CD4-positive, alpha-beta T cell (primary cell): ENCODE measurements around the gene CAPG. TPM values are rescaled to one million over a fixed set of nuclear protein-coding genes. Genes with fewer than 3 reads are reported as not detected.

Experiments used
- ATAC-seq: fragments of 200-7000 bp; cut with Tn5 transposase; one replicate; pipeline ENCODE4 v1.10.0; 2022; ENCODE audit warnings: mild to moderate bottlenecking; ENCODE audit not compliant: poor library complexity
- CTCF ChIA-PET: fragments of 350-600 bp; sonication (Branson Sonifier 250); formaldehyde crosslinking; loops from one replicate; lab custom pipeline; 2021; ENCODE audit warnings: antibody characterized with exemption, inconsistent platforms; lab: Charles Lee
- POLR2A ChIA-PET: fragments of 350-600 bp; sonication (Branson Sonifier 250); formaldehyde crosslinking; loops from one replicate; lab custom pipeline; 2021; ENCODE audit warnings: antibody characterized with exemption, inconsistent platforms; lab: Charles Lee
- DNase-seq, 14 experiments: peaks; one replicate each; pipeline ENCODE4 v3.0.0-alpha.2; 2013 to 2020; ENCODE audit warnings: mixed read lengths in 2 of 14
- H3K27ac ChIP-seq, 2 donors: one replicate each; pipeline versions ENCODE4 v1.5.1 to v1.7.0; 2013; ENCODE audit warnings: low read length in 2 of 2, low read depth in 1 of 2, mild to moderate bottlenecking in 1 of 2
- H3K27me3 ChIP-seq, 2 experiments: 1 replicate in 1 of 2; 2 replicates in 1 of 2; pipeline versions ENCODE4 v1.6.1 to v1.7.0; 2013; ENCODE audit warnings: low read length in 2 of 2, control low read depth in 1 of 2, mild to moderate bottlenecking in 1 of 2, moderate library complexity in 1 of 2; ENCODE audit not compliant: insufficient read depth in 2 of 2, control insufficient read depth in 1 of 2
- H3K36me3 ChIP-seq: one replicate; pipeline ENCODE4 v1.6.1; 2013; ENCODE audit warnings: low read length, control low read depth; ENCODE audit not compliant: insufficient read depth
- H3K4me1 ChIP-seq: one replicate; pipeline ENCODE4 v1.6.1; 2013; ENCODE audit warnings: low read length, control low read depth; ENCODE audit not compliant: insufficient read depth
- H3K4me3 ChIP-seq: one replicate; pipeline ENCODE4 v1.5.1; 2013; ENCODE audit warnings: mild to moderate bottlenecking, low read length, moderate library complexity
- H3K9me3 ChIP-seq, 2 experiments: 1 replicate in 1 of 2; 2 replicates in 1 of 2; pipeline versions ENCODE4 v1.6.1 to v1.7.0; 2013; ENCODE audit warnings: low read length in 2 of 2, mild to moderate bottlenecking in 2 of 2, control low read depth in 1 of 2, moderate library complexity in 1 of 2; ENCODE audit not compliant: control insufficient read depth in 1 of 2, insufficient read depth in 1 of 2
- H3K27ac Mint-ChIP-seq: one replicate; pipeline ENCODE4 v1.8.0; 2020; ENCODE audit warnings: mixed read lengths
- H3K27me3 Mint-ChIP-seq: one replicate; pipeline ENCODE4 v1.8.0; 2021; ENCODE audit warnings: mixed read lengths
- H3K36me3 Mint-ChIP-seq: one replicate; pipeline ENCODE4 v1.8.0; 2021; ENCODE audit warnings: low read depth, mixed read lengths
- H3K4me1 Mint-ChIP-seq: one replicate; pipeline ENCODE4 v1.8.0; 2021; ENCODE audit warnings: low read depth, mixed read lengths
- H3K4me3 Mint-ChIP-seq: one replicate; pipeline ENCODE4 v1.8.0; 2020; ENCODE audit warnings: mild to moderate bottlenecking, mixed read lengths
- H3K9me3 Mint-ChIP-seq: one replicate; pipeline ENCODE4 v1.8.0; 2020; ENCODE audit warnings: mixed read lengths
- intact Hi-C, 2 experiments: fragments of 100-400 bp; cut with DNase I in 1 of 2; cut with micrococcal nuclease in 1 of 2; formaldehyde crosslinking; loops; one replicate each; pipeline versions ENCODE4 v1.15.1 to v1.9.0; 2023 to 2025; cut with DNase I, micrococcal nuclease
- total RNA-seq, 174 experiments: library from RNA in 2 of 174; stranded (reverse) in 2 of 174; gene quantifications; one replicate each; pipeline ENCODE4 v1.2.3 and lab custom pipeline; 2021 to 2026
- TF ChIP-seq, protein P1 (sequence below): fragments of 200-600 bp; IDR thresholded peaks from one replicate; pipeline ENCODE4 v1.8.0; 2022; ENCODE audit warnings: antibody characterized with exemption, mild to moderate bottlenecking

Gene CAPG
- total RNA-seq, 2 experiments from 2014 or later = 21.7 to 23.3 TPM

DNA sequence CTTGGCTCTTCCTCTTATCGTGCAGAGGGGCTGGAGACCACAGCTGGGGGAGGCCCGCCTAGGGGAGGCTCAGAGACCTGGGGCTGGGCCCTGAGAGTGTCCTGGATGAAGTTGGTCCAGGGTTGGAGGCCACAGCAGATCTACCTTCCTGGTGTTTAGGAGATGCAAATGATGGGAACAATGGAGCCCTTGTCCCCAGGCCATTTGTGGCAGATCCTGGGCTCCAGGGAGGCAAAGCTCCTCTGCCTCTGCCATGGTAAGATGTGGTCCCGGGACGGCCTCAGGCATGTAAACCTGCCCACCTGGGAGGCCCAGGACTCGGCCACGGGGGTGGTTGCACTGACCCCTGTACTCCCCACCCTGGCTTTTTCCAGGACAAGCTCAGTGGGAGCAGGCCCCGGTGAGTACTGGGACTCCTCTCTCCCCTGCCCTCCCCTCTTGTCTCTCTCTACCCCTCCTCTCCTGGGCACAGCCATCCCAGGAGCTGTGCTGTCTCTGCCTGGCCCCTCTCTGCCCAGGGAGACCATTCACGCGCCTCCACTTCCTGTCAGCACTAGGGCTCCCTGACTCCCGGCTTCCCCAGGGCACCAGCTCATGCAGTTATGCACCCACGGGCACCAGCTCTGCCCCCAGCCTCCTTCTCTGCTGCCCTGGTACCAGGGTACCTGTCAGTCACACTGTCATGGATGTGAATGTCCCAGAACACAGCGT lies 19.2 kb upstream of the CAPG start:
- no peak overlapping the region for H3K27ac Mint-ChIP-seq
- H3K4me1 Mint-ChIP-seq = no peaks in the 10 kb centered on the region
- CTCF ChIA-PET = interaction anchor here (0.9 kb wide), 1 partner anchor 123 kb away, joined by 4 read pairs; no protein-coding TSS in a partner anchor
- Histone ChIP-seq H3K27ac (no peak overlapping the region), H3K36me3 (no peaks in the 10 kb centered on the region), H3K4me1 (peaks cover 2% of the 10 kb centered on the region), H3K4me3 (no peak overlapping the region), H3K9me3 (no peaks in the 10 kb centered on the region), H3K27me3 (no peaks in the 10 kb centered on the region)
- no peaks in the 10 kb centered on the region for H3K9me3 Mint-ChIP-seq
- ATAC-seq (no peak), DNase-seq (no peak)
- intact Hi-C loops = no loop called here
- H3K27me3 Mint-ChIP-seq = no peaks in the 10 kb centered on the region
- no peak overlapping the region for H3K4me3 Mint-ChIP-seq
- H3K36me3 Mint-ChIP-seq = no peaks in the 10 kb centered on the region
- POLR2A ChIA-PET = interaction anchor here (0.8 to 1.1 kb wide), 3 partner anchors 10 to 109 kb away, joined by 3 to 4 read pairs (median 4); partner anchors contain the start of gene MAT2A
- TF ChIP-seq, protein P1, sequence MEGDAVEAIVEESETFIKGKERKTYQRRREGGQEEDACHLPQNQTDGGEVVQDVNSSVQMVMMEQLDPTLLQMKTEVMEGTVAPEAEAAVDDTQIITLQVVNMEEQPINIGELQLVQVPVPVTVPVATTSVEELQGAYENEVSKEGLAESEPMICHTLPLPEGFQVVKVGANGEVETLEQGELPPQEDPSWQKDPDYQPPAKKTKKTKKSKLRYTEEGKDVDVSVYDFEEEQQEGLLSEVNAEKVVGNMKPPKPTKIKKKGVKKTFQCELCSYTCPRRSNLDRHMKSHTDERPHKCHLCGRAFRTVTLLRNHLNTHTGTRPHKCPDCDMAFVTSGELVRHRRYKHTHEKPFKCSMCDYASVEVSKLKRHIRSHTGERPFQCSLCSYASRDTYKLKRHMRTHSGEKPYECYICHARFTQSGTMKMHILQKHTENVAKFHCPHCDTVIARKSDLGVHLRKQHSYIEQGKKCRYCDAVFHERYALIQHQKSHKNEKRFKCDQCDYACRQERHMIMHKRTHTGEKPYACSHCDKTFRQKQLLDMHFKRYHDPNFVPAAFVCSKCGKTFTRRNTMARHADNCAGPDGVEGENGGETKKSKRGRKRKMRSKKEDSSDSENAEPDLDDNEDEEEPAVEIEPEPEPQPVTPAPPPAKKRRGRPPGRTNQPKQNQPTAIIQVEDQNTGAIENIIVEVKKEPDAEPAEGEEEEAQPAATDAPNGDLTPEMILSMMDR = no peak

DNA sequence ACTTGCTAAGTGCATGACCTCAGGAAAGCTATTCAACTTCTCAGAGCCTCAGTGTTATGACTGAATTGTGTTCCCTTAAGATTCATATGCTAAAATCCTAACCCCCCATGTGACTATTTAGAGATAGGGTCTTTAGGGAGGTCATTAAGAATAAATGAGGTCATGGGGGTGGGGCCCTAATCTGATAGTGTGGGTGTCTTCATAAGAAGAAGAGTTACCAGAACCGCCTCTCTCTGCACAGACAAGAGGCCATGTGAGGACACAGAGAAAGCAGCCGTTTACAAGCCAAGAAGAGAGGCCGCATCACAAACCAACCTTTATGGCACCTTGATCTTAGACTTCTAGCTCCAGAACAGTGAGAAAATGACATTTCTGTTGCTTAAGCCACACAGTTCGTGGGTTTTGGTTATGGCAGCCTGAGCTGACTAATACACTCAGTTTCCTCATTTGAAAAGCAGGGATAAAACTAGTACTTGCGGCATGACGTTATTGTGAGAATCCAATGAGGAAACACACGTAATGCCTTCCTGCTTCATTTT lies 18.2 kb upstream of the CAPG start:
- ChIA-PET POLR2A (interaction anchor here (0.6 to 1.2 kb wide), 4 partner anchors 10 to 124 kb away, joined by 3 to 6 read pairs (median 4); partner anchors contain the start of gene MAT2A), CTCF (interaction anchor here (0.9 to 1.3 kb wide), 2 partner anchors 123 to 124 kb away, joined by 4 to 5 read pairs; no protein-coding TSS in a partner anchor)
- no peaks in the 10 kb centered on the region for H3K36me3 ChIP-seq
- TF ChIP-seq, protein P1 = no peak
- no peak overlapping the region for H3K27ac Mint-ChIP-seq
- intact Hi-C loops = no loop called here
- H3K9me3 Mint-ChIP-seq = no peaks in the 10 kb centered on the region
- H3K9me3 ChIP-seq = no peaks in the 10 kb centered on the region
- peaks cover 2% of the 10 kb centered on the region for H3K4me1 ChIP-seq
- peak in 2 of 14 experiments; percentile 44 to 54 for DNase-seq
- H3K4me3 ChIP-seq = no peak overlapping the region
- no peak overlapping the region for H3K27ac ChIP-seq
- H3K4me3 Mint-ChIP-seq = no peak overlapping the region
- H3K36me3 Mint-ChIP-seq = no peaks in the 10 kb centered on the region
- no peak for ATAC-seq
- H3K27me3 Mint-ChIP-seq = no peaks in the 10 kb centered on the region
- H3K27me3 ChIP-seq = no peaks in the 10 kb centered on the region
- no peaks in the 10 kb centered on the region for H3K4me1 Mint-ChIP-seq

DNA sequence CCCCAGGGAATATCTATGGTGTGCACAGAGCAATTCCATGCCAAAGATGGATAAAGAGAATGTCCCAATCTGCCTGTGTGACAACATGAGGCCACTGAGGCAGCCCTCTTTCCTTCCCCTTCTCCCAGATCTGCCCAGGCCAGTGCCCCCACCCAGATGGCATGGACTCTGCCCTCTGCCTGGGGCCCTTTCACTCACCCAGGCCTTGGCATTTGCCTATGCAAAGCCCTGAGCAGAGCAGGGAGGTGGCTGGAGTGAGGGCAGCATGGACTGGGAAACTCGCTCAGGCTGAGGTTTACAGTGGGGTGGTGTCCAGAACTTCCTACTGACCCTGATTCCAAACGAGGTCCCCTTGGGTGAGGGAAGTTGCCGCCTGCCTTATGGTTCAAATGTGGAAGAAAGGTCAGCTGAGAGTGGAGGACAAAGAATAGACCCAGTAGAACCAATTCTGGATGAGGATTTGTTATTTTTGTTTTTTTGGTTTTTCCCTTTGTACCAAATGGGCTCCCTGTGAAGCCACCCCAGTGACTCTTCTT lies 17.2 kb upstream of the CAPG start:
- POLR2A ChIA-PET = interaction anchor here (1.2 kb wide), 1 partner anchor 11 kb away, joined by 6 read pairs; no protein-coding TSS in a partner anchor
- Histone ChIP-seq H3K36me3 (no peaks in the 10 kb centered on the region), H3K4me3 (no peak overlapping the region), H3K27me3 (no peaks in the 10 kb centered on the region), H3K9me3 (no peaks in the 10 kb centered on the region), H3K4me1 (peaks cover 2% of the 10 kb centered on the region), H3K27ac (no peak overlapping the region)
- no peaks in the 10 kb centered on the region for H3K36me3 Mint-ChIP-seq
- no peak overlapping the region for H3K27ac Mint-ChIP-seq
- H3K4me3 Mint-ChIP-seq = no peak overlapping the region
- no peaks in the 10 kb centered on the region for H3K27me3 Mint-ChIP-seq
- intact Hi-C loops = no loop called here
- no peaks in the 10 kb centered on the region for H3K4me1 Mint-ChIP-seq
- H3K9me3 Mint-ChIP-seq = no peaks in the 10 kb centered on the region
- TF ChIP-seq, protein P1 = no peak
- no peak for DNase-seq
- CTCF ChIA-PET = interaction anchor here (1.3 kb wide), 1 partner anchor 124 kb away, joined by 5 read pairs; no protein-coding TSS in a partner anchor
- no peak for ATAC-seq
